22Rv1 (cell line): ENCODE results near the gene NRP2.

Experiments used
- H3K27ac ChIP-seq: fragments of 450-650 bp; 2 replicates; pipeline ENCODE4 v1.5.1; 2017
- ZFX ChIP-seq: fragments of 450-650 bp; IDR thresholded peaks from 2 replicates; pipeline ENCODE4 v1.6.1; 2017; ENCODE audit warnings: antibody characterized with exemption, borderline replicate concordance
- TF ChIP-seq, protein P1 (sequence below): fragments of 450-650 bp; IDR thresholded peaks from 2 replicates; pipeline ENCODE4 v1.5.1; 2017; ENCODE audit warnings: mild to moderate bottlenecking

Gene NRP2

DNA sequence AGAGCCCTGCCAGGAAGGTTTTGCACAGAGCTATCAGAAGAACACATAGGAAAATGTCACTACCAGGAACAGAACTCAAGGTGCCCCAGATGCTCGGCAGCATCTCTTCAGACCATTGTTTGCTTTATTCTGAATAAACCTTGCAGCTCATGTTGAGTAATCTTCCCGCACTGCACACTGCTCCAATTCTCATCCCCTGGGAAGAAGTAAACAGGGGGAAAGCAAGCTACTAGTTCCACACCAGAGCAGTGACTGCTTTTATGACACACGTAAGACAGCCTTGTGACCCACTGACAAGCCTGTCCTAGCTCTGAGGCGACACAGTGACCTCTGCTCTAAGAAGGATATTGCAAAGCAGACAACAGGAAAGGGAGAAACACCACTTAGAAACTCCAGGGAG lies 44.2 kb downstream of the NRP2 start:
- TF ChIP-seq, protein P1, sequence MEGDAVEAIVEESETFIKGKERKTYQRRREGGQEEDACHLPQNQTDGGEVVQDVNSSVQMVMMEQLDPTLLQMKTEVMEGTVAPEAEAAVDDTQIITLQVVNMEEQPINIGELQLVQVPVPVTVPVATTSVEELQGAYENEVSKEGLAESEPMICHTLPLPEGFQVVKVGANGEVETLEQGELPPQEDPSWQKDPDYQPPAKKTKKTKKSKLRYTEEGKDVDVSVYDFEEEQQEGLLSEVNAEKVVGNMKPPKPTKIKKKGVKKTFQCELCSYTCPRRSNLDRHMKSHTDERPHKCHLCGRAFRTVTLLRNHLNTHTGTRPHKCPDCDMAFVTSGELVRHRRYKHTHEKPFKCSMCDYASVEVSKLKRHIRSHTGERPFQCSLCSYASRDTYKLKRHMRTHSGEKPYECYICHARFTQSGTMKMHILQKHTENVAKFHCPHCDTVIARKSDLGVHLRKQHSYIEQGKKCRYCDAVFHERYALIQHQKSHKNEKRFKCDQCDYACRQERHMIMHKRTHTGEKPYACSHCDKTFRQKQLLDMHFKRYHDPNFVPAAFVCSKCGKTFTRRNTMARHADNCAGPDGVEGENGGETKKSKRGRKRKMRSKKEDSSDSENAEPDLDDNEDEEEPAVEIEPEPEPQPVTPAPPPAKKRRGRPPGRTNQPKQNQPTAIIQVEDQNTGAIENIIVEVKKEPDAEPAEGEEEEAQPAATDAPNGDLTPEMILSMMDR, result no peak
- TF ChIP-seq ZFX, result no peak

GRCh38 chr2:205727174-205727573 lies 44.9 kb downstream of the NRP2 start:
- TF ChIP-seq ZFX, result no peak
- TF ChIP-seq, protein P1, result no peak
- no peak overlapping the region for H3K27ac ChIP-seq

More for the DNA sequence above, 44.2 kb downstream of the NRP2 start:
- no peak overlapping the region for H3K27ac ChIP-seq

- no peak overlapping the region for H3K27ac ChIP-seq
Observed at GRCh38 chr2:205728366-205728765, 46.1 kb downstream of the NRP2 start.

DNA sequence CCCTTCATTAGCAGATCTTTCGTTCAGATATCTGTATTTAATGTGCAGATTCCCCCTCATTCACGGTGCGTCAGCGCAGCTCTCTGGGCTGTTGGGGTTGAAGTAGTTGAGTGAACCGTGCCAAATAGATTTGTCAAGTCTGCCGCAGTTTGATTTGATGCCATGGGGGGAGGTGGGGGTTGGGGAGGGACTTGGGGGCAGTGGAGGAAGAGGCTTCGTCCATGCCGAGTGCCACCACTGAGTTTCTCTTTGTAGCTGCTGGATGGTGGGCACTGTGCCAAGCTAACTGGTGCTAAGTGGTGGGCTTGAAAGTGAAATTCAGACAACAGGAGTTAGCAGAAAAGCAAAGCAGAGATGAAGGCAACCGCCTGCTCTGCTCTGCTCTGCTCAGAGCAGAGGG lies 47.9 kb downstream of the NRP2 start:
- TF ChIP-seq ZFX, result no peak
- TF ChIP-seq, protein P1, result no peak

More at GRCh38 chr2:205728366-205728765, 46.1 kb downstream of the NRP2 start:
- TF ChIP-seq, protein P1, result no peak
- no peak for TF ChIP-seq ZFX

GRCh38 chr2:205730701-205731582 lies 48.6 kb downstream of the NRP2 start:
- TF ChIP-seq, protein P1, result no peak
- TF ChIP-seq ZFX, result no peak
- no peak overlapping the region for H3K27ac ChIP-seq

More for the DNA sequence above, 47.9 kb downstream of the NRP2 start:
- H3K27ac ChIP-seq, result no peak overlapping the region

DNA sequence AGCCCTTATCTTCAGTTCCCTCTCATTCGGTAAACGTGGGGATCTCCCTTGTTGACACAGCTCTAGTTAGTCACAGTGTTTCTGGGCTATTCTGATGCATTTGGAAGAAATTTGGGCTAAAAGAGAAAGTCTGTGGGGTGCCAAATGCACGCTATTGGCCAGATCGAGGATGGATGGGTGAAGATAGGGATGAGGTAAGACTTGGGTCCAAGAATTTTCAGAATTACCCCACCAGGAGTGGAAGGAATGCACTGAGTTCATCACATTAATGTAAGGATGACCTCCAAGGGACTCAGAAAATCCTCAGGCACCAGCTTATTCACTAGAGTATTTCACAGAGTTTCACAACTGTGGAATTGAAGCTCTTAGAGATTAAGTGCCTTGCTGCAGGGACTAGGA lies 49.3 kb downstream of the NRP2 start:
- no peak overlapping the region for H3K27ac ChIP-seq
- TF ChIP-seq ZFX, result no peak
- TF ChIP-seq, protein P1, result no peak

DNA sequence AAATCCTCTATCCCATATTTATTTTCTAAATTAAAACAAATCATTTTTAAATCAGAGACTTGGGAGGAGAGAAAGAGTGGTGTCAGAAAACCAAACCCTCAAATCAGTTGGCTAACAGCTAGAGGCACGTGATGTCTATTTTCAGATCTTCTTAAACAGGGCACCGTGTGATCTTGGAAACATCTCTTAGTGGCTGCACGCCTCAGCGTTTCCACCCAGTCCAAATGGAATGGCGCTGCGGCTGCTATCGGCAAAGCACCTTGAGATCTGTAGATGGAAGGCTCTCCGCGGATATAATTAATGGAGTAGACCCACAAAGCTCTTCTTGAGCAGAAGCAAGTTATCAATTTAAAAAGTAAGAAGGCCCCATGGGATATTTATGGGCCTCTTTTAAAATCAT lies 50.0 kb downstream of the NRP2 start:
- no peak overlapping the region for H3K27ac ChIP-seq
- TF ChIP-seq, protein P1, result no peak
- TF ChIP-seq ZFX, result no peak
